Skeletal muscle satellite cell (primary cell): ENCODE data around the gene C14orf93.

Experiments
- H3K27me3 ChIP-seq: 2 replicates; pipeline ENCODE4 v1.7.0; 2013; ENCODE audit warnings: low read length; ENCODE audit not compliant: control insufficient read depth, insufficient read depth
- H3K36me3 ChIP-seq: 2 replicates; pipeline ENCODE4 v1.7.0; 2013; ENCODE audit warnings: mild to moderate bottlenecking, control low read depth, low read length; ENCODE audit not compliant: insufficient read depth
- H3K4me1 ChIP-seq: 2 replicates; pipeline ENCODE4 v1.7.0; 2013; ENCODE audit warnings: low read length; ENCODE audit not compliant: control insufficient read depth, insufficient read depth
- H3K4me2 ChIP-seq: 2 replicates; pipeline ENCODE4 v1.7.0; 2013; ENCODE audit warnings: mild to moderate bottlenecking, low read length
- H3K4me3 ChIP-seq: 2 replicates; pipeline ENCODE4 v1.7.0; 2013; ENCODE audit warnings: low read length
- H3K9ac ChIP-seq: 2 replicates; pipeline ENCODE4 v1.7.0; 2013; ENCODE audit warnings: mild to moderate bottlenecking, low read depth, low read length, moderate library complexity
- H3K9me3 ChIP-seq: replicated peaks from 2 replicates; pipeline ENCODE4 v1.7.0; 2013; ENCODE audit warnings: mild to moderate bottlenecking, control low read depth, low read length

C14orf93 gene

GRCh38 chr14:22939684-22940083, 70.3 kb downstream of the C14orf93 start:
- Histone ChIP-seq H3K4me3 (no peak overlapping the region), H3K4me1 (no peaks in the 10 kb centered on the region), H3K9ac (no peak overlapping the region), H3K9me3 (no peaks in the 10 kb centered on the region), H3K27me3 (no peaks in the 10 kb centered on the region), H3K4me2 (no peak overlapping the region), H3K36me3 (no peaks in the 10 kb centered on the region)
